ENCODE results near the gene ACOX3.

ACOX3 gene

DNA sequence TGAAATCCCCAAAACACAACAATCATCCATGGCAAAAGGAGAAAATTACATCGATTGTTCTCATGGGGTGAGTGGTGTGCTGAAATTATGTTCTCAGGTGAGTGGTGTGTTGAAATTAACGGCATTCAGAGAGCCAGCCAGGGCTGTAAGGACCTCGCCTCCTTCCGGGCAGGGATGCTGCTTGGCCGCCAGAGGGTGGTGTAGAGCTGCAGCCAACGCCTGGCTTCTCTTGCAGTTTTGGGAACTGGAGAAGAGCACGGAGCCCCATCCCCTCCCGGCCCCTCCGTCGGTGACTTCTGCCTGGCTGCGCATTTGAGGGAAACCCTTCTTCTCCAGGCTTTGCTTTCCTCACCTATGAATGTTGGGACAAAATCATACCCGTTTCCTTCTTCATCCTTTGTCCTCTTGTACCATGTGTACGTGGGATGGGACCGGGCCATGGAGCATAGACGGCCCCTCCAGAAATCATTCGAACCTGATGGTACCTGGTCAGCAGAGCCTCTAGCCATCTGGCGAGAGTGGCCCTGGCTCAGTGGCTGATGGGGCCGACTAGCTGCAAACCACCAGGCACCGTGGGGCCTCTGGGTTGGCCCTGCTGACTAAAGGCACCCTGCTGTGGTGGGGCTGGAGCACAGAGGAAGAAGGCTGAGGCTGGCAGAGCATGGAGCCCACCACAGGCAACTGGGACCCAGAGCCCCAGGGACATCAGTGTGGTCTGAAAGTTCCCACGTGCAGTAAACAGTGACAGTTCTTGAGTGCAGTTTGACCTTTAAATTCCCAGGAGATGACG is 28.4 kb upstream of the ACOX3 start:
- DNase-seq = peak; percentile 51

DNA sequence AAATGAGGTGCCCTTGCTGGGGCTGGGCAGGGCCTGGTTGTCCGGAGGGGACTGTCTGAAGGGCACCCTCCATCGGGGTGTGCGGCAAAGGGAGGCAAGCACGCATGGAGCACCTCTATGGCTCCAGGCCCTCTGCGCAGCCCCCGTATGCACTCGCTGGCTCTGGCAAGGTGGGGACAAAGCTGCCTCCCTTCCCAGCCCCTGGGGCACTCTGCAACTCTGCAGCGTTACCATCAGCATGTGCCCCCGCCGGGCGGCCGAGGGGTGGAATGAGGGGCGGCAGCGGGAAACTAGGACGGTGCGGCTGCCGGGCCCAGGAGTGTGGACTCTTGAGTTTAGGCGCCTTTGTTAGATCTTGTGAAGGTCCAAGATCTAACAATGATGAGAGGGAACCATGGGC is 26.5 kb upstream of the ACOX3 start:
- no peak for DNase-seq

DNA sequence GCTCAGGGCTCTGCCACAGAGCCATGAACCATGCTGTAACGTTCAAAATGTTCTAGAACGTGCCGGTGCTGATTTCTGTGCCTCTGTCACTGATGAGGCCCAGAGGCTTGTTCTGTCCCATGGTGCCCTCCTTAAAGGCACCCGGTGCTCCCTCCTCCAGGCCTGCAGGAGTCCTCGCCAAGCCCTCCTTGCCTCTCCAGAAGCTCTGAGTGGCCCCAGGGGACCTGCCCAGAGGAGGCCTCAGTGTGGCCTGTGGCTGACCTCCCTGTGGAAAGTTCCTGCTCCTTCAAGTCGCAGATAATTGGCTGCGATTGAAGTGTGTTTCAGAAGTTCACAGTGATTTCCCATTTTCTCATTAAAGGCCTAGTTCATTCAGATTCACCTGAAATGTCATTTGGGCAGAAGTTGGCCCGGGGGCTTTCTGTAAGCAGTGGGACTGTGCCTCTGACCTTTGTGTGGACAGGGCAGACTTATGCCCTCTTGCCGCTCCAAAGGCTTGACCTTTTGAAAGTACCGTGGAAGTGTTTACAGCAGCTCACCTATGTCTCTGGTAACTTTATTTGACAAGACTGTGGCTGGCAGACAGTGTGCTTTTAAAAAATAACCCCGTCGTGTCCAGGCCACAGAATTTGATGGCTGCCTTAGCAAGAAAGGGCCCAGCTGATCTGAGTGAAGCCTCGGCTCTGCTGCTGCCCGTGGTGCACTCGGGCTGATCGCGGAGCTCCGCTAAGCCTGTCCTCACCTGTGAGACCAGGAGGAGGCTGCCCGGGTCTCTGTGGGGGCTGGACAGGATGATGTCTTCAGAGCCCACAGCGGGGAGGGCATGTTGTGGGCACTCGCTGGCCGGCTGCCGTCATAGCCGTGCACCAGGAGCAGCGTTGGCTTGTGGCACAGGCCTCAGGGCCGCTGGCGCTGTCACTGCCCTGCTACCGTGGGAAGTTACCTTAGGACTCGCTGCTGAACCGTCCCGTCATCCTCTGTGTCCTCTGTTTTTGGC is 25.4 kb upstream of the ACOX3 start:
- no peak for DNase-seq

DNA sequence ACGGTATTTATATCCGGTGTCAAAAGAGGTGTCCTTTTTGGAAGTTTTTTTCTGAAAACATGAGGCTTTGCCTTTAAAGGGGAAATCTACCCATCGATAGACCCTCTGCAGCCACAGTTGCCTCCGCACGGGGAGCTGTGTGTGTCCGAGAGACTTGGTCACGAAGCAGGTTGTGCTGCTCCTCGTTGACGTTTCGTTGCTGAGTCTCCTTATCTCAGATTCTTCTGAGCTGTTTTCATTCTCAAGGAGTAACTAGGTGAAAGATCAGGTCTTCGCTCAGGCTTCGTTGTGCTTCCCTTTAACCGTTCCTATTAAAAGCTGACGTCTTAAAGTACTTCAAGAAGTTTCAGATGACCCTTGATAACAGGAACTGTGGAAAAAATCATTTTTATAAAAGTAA is 23.9 kb upstream of the ACOX3 start:
- no peak for DNase-seq

DNA sequence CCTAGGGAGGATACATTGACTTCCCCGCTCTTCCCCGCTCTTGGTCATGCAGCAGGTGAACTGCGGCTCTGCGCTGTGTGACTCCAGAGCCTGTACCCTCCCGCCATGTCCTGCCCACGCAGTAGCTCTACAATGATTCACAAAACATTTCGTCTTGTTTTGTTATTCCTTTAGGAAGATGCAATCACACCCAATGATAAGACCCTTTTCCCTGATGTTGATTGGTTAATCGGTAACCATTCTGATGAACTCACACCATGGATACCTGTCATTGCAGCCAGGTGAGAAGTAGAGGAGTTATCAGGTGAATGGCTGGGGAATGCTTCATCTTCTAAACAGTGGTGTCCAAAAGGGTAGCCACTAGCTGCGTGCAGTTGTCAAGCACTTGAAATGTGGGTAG is 23.3 kb upstream of the ACOX3 start:
- no peak for DNase-seq

DNA sequence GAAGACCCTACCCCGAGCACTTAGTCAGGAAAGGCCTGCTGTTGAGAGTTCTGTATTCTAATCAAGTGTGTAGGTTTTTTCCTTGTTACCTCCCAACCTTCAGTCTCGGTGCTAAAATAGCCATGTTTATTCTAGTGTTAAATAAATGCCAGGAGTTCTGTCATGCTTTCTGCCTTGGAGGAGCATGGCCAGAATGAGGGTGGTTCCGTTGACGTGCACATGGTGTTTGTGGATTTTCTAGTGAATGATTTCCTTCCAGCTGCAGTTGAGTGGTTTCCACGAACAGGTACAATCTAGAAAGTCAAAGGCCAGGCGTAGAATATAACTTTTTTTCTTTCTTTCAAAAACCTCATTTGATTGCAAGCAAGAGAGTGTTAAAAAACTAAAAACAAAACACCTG is 21.1 kb upstream of the ACOX3 start:
- DNase-seq = no peak

DNA sequence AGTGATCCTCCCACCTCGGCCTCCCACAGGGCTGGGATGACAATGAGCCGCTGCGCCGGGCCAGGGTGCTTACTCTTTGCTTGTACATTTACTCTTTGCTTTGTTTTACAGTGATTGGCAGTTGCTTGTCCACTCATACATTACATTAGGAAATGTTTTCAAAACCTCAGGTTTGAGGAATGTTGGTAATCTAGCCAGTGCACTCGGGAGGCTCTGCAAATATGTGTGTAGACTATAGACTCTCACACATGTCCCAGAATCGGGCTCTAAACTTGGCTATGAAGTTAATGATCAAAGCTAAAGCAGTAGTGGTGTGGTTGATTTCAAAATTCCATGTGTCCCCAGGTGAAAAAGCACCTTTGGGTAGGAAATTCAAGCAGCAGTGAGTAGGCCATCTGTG is 20.6 kb upstream of the ACOX3 start:
- DNase-seq = no peak

DNA sequence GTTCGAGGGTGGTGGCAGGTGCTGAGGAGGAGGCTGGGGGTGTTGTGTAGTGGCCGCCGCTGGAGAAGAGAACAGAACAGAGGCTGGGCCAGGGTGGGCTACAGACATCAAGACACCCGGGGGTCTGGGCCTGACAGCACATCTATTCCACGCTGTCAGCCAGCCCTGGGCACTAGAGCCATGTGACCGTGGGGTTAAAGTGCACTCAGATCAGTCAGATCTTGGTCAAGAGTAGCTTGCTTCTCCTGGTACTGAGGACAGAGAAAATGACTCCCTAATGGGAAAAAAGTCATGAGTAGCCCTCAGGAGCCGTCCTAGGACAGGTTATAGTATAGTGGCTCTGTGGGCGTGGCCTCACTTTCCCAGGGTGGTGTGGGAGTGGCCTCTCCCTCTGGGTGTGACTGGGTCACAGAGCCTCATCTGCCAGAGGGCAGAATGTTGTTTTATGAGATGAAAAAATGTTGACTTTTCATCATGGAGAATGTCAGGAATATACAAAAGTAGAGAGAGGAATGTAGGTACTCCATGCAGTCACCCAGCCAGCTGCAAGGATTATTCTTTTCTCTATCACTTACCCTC is 19.4 kb upstream of the ACOX3 start:
- DNase-seq = no peak

DNA sequence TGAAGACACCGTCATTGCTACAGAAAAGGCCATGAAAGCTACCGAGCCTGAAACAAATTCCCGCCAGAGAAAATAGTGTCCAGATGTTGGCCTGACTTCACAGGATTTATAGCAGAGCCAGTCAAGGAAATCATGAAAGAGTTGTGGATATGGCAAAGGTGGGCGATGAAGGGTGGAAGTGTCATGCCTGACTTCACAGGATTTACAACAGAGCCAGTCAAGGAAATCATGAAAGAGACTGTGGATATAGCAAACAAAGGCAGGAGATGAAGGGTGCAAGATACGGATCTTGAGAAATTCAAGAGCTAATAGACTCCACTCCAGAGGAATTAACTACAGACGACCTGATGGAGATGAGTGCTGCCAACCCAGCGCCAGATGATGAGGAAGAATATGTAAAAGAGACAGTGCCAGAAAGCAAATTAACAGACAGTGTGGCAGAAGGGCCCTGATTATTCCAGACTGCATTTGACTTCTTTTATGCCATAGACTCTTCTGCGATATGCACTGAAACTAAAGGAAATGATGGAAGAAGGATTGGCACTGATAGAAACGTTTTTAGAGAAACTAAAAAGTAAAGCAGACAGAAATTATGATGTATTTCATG is 17.2 kb upstream of the ACOX3 start:
- DNase-seq = no peak

DNA sequence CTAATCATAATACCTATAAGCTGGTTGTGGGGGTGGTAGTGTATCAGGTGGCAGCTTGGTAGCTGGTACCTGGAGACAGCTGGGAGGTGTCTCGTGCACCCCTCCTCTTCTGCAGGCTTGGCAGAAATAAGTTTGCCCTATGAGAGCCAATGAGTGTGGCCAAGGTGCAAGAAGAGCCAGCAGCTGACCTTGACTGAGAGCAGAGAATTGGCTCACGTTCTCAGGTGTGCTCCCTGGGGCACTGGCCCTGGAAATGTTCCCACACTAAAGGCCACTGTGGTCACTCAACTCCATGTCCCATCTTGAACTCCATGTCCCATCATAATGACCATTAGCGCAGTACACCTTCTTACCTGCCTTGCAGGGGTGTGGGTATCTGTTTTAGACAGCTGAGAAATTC is 13.4 kb upstream of the ACOX3 start:
- no peak for DNase-seq

DNA sequence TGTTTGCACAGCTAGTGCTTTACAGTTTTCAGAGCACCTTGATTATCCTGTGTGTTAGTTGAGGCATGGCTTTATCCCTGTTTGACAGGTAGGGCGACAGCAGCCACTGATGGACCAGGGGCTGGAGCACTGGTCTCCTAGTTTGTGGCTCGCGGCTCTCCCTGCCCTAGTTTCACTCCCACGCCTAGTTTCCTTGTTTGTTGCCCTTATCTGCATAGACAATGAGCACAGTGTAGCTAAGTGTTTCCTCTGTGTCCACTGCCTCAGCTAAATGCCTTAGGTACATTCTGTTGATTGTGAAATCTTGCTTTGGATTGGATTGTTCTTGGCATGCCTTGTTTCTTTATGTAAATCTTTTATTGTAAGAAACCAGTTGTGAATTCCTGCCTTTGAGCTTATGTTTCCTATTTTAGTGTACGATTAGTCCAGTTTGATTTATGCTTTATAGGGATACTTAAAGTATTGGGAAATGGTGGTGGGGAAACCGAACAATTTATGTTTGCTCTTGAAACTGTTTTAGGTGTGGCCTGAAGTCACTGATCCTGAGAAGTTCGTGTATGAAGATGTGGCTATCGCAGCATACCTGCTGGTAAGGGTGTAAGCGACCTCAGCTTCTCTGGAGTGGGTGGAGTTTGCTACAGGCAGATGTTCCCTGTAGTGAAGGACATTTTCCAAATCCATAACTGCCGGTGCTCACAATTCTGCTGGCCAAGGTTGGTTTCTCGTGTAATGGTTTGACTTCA is 11.1 kb upstream of the ACOX3 start:
- DNase-seq = no peak

DNA sequence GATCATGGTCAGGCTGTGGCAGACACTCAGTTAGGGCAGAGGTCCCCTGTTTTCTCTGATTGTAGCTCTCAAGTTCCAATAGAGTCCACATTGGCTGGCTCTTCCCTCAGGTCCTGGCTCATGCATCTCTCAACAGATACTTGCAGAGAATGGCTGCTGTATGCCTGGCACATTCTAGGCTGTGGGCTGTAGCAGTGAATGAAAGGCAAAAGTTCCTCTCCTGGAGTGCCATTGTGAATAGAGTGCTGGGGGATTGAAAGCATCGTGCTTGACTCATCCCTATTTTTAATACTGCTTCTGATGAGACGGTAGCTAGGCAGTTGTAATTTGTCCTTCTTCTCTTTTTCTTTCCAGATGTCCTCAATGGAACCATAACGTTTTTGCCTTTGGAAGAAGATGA is 5.6 kb upstream of the ACOX3 start:
- DNase-seq = no peak

DNA sequence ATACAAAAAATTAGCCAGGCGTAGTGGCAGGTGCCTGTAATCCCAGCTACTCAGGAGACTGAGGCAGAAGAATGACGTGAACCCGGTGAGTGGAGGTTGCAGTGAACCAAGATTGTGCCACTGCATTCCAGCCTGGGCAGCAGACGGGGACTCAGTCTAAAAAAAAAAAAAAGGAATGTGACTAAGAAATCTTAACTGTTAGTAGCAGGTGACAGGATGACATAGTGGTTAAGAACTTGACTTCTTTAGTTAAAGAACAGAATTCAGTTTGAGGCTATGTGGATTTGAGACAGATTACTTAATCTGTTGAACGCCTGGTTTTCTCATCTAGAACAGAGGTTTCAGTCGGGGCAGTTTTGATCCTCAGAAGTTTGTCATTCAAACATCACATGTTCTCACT is 3.3 kb upstream of the ACOX3 start:
- no peak for DNase-seq

DNA sequence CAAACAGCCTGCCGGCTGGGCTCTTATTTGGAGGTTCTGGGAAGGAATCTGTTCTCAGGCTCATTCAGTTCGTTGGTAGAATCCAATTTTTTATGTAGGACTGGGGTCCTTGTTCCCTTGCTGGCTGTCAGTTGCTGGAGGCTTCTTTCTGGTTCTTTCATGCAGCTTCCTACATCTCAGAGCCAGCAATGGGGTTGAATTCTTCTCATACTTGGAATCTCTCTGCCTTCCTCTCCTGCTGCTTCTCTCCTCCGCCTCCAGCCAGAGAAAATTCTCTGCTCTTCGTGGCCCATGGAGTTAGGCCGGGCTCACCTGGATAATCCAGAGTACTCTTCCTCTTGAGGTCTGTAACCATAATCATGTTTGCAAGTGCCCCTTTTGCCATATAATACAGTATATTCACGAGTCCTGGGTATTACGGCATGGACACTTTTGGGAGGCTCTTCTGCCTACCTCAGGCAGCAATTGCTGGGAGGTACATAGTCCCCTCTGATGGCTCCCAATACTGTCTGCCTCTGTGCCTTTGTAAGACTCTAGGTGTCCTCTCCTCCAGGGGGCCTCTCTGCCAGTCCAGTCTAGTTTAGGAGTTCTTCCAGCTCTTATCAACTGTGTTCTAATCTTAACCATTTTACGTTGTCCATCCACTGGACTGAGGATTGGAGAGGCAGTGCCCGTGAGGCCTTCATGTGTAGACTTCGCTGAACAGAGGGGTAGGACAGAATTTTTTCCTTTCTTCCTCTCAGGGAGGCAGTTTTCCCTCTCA is 2.3 kb upstream of the ACOX3 start:
- DNase-seq = no peak

DNA sequence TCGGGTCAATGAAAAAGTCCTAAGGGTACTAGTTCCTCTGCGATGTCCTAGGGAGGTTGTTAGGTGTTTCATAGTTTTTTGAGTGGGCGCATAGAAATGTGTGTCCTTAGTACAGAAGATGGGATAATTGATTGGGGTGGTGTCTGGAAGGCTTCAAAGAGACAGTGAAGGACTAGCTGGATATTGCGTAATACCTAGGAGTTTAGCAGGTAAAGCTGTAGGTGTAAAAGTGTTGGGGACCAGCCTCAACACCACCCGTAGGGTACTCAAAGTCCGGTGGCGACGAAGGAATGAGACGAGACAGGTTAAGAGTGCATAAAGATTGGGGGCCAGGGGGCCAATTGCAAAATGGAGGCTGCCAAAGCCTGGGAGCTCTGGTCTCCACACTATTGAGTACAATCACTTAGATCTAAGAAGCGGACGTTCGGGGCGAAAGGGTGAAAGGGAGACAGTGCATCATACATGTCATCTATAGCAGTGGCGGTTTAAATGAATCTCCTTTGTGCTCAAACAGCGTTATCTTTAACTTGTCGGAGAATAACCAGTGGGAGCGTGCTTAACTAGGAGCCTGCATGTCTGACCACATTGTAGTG is 1.1 kb upstream of the ACOX3 start:
- DNase-seq = no peak

DNA sequence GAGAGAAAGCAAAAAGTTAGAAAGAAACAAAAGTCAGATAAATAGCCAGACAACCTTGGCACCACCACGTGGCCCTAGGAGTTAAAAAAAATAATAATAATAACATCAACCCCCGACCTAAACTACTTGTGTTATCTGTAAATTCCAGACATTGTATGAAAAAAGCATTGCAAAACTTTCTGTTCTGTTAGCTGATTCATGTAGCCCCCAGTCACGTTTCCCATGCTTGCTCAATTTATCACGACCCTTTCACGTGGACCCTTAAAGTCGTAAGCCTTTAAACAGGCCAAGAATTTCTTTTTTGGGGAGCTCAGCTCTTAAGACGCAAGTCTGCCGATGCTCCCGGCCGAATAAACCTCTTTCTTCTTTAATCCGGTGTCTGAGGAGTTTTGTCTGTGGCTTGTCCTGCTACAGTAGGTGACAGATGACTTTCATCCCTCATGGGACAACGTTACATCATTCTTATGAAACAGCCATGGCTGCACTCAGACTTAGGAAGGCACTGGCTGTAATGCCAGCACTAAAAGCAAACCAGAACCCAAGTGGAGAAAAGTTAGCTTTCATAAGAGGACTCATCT is 520 bp downstream of the ACOX3 start:
- DNase-seq = no peak

DNA sequence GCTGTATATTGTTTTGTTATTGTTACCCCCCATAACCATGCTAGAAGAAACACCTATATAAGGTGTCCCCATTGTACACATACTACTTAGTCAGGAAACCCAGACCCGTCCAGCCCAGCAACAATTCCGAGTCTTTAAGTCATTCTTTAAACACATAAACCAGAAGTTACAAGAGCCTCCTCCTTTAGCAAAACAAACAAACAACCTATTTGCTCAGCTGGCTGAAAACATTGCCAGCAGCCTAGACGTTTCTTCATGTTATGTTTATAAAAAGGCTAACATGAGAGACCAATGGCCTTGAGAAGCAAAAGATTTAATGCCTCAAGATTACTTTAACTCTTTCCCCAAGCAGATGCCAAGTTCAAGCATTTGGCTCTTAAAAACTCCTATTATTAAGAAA is 1.4 kb downstream of the ACOX3 start:
- no peak for DNase-seq

DNA sequence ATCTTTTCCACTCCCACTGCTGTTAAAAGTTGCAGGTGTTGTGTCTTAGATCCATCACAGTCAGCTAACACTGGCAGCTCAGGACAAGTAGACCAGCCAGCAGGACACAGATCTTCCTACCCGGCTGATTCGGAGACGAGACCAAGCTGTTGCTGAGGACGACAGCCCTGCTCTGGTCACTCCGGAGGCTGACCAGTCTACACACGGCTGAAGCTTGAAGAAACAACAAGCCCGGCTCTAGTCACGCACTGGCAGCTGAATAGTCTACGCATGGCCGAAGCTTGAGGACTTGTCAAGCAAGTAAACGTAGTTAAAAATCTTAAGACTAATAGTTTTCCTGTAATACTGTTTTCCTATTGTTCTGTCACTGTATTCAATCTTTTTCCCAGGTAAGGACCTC is 1.8 kb downstream of the ACOX3 start:
- DNase-seq = no peak

DNA sequence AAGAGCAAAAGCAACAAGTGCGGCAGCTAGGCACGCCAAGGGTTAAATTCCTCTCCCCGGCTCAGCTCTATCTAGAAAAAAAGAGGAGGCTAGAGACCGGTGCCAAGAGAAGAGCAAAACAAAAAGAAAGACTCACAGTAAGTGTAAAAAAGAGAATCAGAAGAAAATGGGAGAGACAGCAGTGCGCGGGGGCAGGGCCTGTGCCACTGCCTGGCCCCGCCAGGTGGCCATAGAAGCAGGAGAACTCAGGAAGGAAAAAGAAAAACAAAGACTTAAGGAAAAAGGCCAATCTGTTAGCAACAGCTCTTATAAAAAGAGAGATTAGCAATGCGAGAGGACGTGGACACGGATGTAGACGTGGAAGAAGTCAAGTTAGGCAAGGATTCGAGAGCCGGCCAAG is 3.2 kb downstream of the ACOX3 start:
- DNase-seq = peak; percentile 38

DNA sequence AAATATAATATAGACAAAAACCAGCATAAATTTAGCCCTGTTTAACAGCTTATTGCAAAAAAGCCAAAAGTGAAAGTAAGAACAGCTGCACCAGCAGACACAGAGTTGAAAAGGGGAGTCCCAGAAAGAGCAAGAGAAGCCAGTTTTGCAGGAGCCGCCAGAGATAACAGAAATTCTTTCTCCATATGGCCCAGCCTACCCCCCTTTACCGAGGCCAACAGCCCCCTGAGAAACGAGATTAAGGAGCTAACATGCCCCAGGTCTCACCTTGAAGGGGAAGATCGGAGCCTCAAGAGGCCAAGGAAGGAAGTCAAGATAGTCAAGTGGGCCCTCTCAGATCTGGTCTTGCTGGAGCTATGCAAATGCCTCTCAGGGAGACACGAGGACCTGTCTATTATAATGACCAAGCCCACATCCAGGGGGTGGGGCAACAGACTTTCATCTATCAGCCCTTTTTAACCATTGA is 4.8 kb downstream of the ACOX3 start:
- no peak for DNase-seq
